AG09309 (cell line): ENCODE results near the gene NEGR1.

Source experiments
- DNase-seq: peaks from one replicate; pipeline ENCODE4 v3.0.0-alpha.2; 2010; ENCODE audit warnings: low read depth
- H3K4me3 ChIP-seq: 2 replicates; pipeline ENCODE4 v1.5.1; 2011; ENCODE audit warnings: mild to moderate bottlenecking, low read depth, low read length, moderate library complexity; ENCODE audit not compliant: control insufficient read depth
- CTCF ChIP-seq: IDR thresholded peaks from 2 replicates; pipeline ENCODE4 v1.5.1; 2011; ENCODE audit warnings: mild to moderate bottlenecking, low read depth, low read length, inconsistent platforms; ENCODE audit not compliant: insufficient read depth, control insufficient read depth; ENCODE audit errors: missing control alignments

The NEGR1 gene

GRCh38 chr1:71502006-71502405 is 780.3 kb downstream of the NEGR1 start:
- no peak overlapping the region for H3K4me3 ChIP-seq
- TF ChIP-seq CTCF, result no peak
- no peak for DNase-seq

- TF ChIP-seq CTCF, result no peak
- no peak overlapping the region for H3K4me3 ChIP-seq
- DNase-seq, result no peak
These were observed 783.8 kb downstream of the NEGR1 start for GRCh38 chr1:71498542-71498941.

- H3K4me3 ChIP-seq, result no peak overlapping the region
- TF ChIP-seq CTCF, result no peak
- peak; percentile 27 for DNase-seq
These were observed 788.2 kb downstream of the NEGR1 start for GRCh38 chr1:71494163-71494562.

GRCh38 chr1:71492298-71493041 is 789.9 kb downstream of the NEGR1 start:
- DNase-seq, result no peak
- no peak for TF ChIP-seq CTCF
- H3K4me3 ChIP-seq, result no peak overlapping the region

GRCh38 chr1:71490432-71490831 is 791.9 kb downstream of the NEGR1 start:
- no peak overlapping the region for H3K4me3 ChIP-seq
- no peak for TF ChIP-seq CTCF
- no peak for DNase-seq

GRCh38 chr1:71488555-71489252 is 793.6 kb downstream of the NEGR1 start:
- no peak overlapping the region for H3K4me3 ChIP-seq
- no peak for TF ChIP-seq CTCF
- DNase-seq, result no peak
